Measurements from ENCODE around the gene C16orf96. TPM values are rescaled to one million over a fixed set of nuclear protein-coding genes. Genes with fewer than 3 reads are reported as not detected.

Gene C16orf96
- total RNA-seq, 1 donor from 2014 or later, result 0.10 TPM

- no peak for DNase-seq (ENCODE audit: low spot score)
Measured at GRCh38 chr16:4525069-4525468, 31.1 kb upstream of the C16orf96 start.

DNA sequence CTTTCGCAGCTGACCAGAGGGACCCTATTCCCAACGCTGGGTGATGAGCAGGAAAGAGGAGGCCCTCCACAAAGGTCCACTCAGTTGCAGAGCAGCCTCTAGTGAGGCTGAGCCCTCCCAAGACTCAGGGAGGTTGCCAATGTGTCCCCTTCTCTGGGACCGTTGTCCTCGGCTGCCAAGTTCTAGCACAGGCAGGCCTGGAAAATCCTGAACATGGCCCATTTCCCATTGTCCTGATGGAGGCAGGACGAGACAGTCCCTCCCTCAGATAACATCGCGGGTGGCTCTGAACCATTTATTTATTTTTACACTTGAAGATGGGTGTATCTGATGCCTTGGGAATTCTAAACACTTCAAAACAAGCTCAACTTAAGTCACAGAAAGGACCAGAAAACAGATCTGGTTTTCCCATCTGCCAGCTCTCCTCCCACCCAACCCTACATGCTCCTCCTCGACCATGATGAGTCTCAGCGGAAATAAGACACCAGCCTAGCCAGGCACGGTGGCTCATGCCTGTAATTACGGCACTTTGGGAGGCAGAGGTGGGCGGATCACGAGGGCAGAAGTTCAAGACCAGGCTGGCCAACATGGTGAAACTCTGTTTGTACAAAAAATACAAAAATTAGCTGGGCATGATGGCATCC is 30.4 kb upstream of the C16orf96 start:
- no peak for DNase-seq (ENCODE audit: low spot score)

DNA sequence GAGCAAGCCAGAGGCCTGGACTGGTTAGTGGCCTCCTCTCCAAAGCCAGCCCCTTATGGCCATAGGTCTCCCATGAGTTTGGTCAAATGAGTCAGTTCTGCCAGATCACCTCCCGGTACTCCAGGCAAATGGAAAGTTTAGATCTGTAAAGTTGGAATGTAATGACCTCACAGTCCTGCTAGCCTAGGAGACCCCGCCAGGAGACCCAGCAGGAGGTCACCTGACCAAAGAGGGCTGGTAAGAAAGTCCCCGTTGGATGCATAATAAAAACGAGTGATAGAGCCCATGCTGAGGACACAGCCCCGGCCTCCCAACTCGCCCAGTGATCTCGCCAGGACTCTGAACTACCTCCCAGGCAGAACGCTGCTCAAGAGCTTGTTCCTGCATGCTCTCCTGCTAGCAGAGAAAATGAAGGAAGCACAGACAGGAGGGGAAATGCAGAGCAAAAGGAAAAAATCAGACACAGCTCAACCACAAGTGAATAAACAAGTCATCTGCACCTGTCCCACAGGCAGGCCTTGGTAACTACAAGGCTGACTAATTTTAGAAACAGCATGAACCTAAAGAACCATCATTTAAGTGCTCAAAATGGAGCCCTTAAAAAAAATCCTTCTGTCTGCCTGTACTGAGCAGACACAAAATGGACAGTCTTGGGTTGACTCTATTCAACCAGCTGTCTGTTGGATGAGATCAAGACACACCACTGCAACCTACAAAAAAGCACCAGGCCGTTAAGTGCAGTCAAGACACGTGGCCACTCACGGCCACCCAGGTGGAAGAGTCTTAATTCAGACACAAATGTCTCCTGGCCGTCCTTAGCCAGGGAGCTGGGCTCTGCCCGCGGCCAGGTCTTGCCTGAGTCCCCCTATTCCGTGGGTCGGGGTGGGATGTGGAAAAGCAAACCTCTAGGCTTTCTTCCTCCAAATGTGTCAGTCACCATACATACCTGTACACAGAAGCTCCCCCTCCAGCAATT is 26.8 kb upstream of the C16orf96 start:
- no peak for DNase-seq (ENCODE audit: low spot score)

GRCh38 chr16:4531811-4532210 is 24.3 kb upstream of the C16orf96 start:
- no peak for DNase-seq (ENCODE audit: low spot score)

DNA sequence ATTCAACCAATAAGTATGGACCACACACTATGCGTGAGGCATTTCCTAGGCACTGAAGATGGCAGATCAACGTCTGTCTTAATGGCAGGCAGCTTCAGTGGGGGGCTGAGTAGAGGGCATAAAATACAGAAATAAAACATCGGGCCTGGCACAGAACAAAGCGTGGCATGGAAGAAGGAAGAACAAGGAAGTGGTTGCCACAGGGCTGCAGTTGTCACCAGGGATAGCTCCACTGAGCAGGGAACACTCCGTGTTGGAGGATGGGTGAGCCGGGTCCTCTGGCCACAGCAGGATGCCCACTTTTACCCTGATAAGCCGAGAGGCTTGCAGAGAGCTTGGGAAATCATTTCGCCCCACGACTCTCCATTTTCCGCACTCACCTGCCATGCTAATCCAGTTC is 23.9 kb upstream of the C16orf96 start:
- DNase-seq (ENCODE audit: low spot score), result no peak

GRCh38 chr16:4533490-4533889 is 22.6 kb upstream of the C16orf96 start:
- no peak for DNase-seq (ENCODE audit: low spot score)

- DNase-seq (ENCODE audit: low spot score), result no peak
Measured at GRCh38 chr16:4534151-4534790, 21.9 kb upstream of the C16orf96 start.

- no peak for DNase-seq (ENCODE audit: low spot score)
Measured at GRCh38 chr16:4535627-4536108, 20.5 kb upstream of the C16orf96 start.

- DNase-seq (ENCODE audit: low spot score), result no peak
Measured at GRCh38 chr16:4536391-4537106, 19.6 kb upstream of the C16orf96 start.

DNA sequence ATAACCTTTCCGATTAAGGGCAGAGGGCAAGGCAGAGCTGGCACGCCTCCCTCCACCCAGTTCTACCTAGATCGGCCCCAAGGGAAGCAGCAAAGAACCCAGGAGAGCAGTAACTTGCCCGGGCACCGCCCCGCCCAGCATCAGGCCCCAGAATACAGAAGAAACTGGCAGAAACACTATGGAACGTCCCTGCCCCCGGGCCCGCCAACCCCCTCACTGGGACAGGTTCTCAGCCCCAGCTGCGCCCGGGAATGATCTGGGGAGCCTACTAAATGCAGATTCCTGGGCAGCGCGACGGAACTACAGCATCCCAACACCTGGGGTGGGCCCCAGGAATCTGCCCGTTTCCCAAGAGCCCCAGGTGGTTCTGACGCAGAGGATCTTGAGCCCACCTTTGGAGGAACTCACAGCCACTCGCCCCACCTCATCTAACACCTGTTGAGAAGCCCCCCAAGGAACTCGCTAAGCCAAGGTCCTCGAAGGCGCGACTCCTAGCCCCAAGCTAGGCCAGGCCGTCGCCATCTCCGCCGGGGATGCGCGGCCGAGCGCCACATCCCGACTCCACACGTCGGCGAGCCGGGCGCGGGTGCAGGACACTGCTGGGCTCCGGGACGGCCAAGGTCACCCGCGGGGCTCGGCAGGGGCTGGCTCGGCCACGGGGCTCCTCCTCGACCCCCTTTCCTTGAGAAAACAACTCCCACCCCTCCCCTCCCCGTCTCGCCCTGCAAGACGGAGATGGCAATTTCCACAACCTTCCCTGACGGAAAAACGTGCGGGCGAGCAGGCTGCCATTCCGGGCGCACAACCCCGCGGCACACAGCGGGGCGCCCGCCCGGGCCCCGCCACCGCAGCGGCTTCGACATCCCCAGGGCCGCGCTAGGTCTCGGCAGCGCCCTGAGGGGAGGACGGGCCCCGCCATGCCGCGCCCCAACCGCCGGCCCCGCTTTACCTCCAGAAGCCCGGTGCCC is 18.5 kb upstream of the C16orf96 start:
- no peak for DNase-seq (ENCODE audit: low spot score)

DNA sequence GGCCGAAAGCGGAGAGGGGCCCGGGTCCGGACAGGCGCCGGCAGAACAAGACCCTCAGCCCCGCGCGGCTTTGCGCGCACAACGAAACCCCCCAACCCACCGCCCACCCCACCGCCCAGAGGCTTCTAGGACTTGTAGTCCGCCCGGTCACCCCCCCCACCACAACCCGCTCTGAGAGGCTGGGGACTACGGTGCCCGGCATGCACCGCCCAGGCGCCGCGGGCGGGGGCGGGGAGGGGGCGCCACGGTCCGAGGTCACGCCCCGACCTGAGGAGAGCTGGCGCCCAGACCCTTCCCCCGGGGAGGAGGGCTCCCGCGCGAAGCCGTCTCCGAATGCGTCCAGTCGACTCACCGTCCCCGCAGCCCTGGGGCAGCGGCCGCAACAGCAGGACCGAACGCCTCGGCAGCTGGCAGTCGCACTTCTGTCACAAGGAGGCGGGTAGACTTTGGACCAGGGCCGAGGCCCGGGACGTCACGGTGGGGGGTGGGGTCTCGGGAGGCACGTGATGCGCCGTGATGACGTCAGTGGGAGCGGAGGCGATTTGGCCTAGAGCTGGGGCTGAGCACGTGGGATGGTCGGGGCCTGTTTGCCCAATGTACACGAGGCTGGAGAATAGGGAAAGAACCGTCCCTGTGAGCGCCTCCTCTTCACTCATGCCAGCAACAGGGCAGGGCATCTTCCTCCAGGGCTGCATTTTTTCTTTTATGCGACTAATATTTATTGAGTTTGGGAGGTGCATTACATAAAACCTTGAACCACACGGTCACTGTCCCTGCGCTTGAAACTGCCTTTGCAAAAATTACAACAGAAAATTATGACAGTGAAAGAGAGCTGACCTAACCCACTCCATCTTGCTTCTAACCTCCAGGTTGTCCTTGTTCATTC is 17.5 kb upstream of the C16orf96 start, which contains the start of gene CDIP1:
Gene CDIP1, minus strand, starts transcription at position 424 of the 886 bp plus-strand sequence. CDS start 24,643 bp downstream, outside the sequence.
- DNase-seq (ENCODE audit: low spot score), result peak; percentile 99

DNA sequence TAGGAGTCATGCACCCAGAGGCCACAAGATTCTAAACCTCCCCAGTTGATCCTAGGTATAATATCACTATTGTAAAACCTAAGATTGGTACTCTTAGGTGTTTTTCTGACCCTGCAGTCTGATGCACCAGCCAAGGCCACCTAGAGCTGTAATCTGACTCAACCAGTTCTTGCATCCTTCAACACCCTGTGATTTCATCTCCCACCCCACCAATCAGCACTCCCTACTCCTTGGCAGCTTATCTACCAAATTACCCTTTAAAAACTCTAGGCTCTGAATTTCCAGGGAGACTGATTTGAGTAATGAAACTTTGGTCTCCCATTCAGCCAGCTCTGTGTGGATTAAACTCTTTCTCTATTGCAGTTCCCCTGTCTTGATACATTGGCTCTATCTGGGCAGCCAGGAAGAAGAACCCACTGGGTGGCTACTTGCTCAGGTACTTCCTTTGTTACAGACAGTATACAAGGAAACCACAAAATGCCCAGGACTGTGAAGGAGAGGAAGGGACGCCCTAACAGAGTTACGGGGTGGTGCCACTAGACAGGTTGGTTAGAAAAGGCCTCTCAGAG is 16.3 kb upstream of the C16orf96 start:
- no peak for DNase-seq (ENCODE audit: low spot score)

DNA sequence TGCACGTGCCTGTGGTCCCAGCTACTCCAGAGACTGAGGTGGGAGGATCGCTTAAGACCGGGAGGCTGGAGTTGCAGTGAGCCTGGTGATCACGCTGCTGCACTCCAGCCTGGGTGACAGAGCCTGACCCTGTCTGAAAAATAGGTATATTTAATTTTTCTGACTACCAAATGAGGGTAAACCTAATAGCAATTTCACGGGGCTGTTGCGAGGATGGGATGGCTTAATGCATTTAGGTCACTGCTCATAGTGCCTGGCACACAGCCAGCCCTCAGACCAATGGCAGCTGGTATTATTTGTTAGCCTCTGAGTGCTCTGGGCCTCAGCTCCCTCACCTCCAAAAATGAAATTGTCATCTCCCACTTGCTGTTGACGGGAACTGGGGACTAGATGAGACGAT is 11.7 kb upstream of the C16orf96 start:
- DNase-seq (ENCODE audit: low spot score), result no peak

DNA sequence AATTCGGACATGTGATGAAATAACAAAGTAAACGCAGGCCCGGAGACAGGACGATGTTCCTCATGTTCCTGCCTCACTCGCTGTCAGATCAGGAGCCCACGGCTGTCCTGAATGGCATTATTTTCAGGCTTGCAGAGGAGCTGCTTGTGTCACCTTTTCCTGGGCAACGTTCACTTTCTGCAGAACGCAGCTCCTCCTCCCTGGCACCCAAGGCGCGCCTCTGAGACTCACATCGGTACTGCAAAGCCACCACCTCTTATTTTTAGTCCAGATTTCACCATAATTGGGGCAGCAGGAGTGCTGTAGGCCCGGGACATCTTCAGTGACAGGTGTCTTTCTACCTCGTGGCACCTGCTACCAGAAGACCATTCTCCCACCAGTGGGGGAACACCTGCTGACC is 8.0 kb upstream of the C16orf96 start:
- no peak for DNase-seq (ENCODE audit: low spot score)

DNA sequence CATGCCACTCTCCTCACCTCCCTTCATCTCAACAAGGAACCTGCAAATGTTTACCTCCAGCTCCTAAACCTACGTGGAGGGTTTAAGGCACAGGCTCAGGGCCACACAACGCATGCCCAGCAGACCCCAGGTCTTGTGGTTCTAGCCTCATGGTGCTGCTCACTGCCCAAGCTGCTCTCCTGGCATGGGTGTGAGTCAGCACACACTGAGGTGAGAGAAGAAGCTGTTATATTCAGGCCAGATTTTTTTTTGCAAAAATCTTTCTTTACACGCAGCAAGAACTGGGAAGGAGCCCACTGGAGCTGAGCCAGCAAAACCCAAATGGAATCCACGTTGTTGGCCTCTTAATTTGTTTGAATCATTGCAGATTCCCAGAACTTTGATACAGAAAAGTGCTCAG is 5.5 kb upstream of the C16orf96 start:
- DNase-seq (ENCODE audit: low spot score), result no peak

- DNase-seq (ENCODE audit: low spot score), result no peak
Measured at GRCh38 chr16:4552541-4552940, 3.6 kb upstream of the C16orf96 start.

- DNase-seq (ENCODE audit: low spot score), result no peak
Measured at GRCh38 chr16:4556580-4556979, 440 bp downstream of the C16orf96 start.

DNA sequence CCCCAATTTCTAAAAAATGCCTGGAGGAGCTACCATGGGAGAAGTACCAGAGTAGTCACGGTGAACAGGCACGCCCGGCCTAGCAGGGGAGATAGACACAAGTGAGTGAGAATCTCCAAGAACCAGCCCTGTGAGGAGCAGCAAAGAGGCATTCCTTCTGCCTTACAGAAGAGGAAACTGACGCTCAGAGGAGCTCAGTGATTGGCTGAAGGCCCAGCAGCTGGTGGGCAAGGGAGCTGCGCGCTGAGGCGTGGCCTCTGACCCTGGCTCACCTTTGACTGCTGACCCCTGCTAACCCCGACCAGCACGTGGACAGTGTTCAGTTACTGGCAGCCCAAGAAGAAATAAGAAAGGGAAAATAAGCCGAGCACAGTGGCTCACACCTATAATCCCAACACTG is 1.8 kb downstream of the C16orf96 start:
- DNase-seq (ENCODE audit: low spot score), result no peak

DNA sequence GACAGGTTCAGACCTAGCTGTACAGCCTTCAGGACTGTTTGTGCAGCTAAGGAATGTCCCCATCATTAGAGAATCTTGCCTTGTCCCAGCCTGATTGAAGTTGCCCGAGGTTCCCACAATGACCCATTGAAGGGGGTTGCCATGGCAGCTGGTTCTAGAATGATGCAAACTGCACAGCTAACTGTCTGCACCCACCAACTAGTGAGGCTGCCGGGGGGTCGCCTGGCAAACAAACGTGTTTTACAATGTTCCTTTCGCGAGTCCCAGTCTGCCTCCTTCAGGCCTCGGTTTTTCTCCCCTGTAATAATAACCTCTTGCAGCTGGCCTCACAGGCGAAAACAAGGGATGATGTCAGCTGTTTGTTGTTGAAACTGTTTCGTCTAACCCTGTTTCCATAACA is 5.5 kb downstream of the C16orf96 start:
- DNase-seq (ENCODE audit: low spot score), result no peak

All from mesenteric fat pad (tissue), 1 donor.